Loucy (cell line): Measurements from ENCODE around the gene B4GALNT4.
"Not testable (repeated sequence)": the region's sequence is repeated elsewhere in the genome, so short reads cannot be mapped to it uniquely, and the experiment has no call there.

Source experiments
- H2AFZ ChIP-seq: fragments of 200-600 bp; sonication (generic); 2 replicates; pipeline ENCODE4 v1.6.0; 2016; ENCODE audit warnings: antibody characterized with exemption, mild to moderate bottlenecking, low read length, moderate library complexity
- H3F3A ChIP-seq: fragments of 200-600 bp; 2 replicates; pipeline ENCODE4 v1.6.0; 2016; ENCODE audit warnings: antibody characterized with exemption, low read depth, mild to moderate bottlenecking
- H3K27me3 ChIP-seq: fragments of 200-600 bp; sonication (generic); 2 replicates; pipeline ENCODE4 v1.6.1; 2014; ENCODE audit warnings: low read length, mild to moderate bottlenecking; ENCODE audit not compliant: insufficient read depth, poor library complexity, severe bottlenecking
- H3K36me3 ChIP-seq: fragments of 200-600 bp; sonication (generic); 2 replicates; pipeline ENCODE4 v1.6.1; 2016; ENCODE audit warnings: low read length; ENCODE audit not compliant: insufficient read depth
- H3K4me1 ChIP-seq: fragments of 200-600 bp; sonication (generic); 2 replicates; pipeline ENCODE4 v1.5.1; 2014; ENCODE audit warnings: low read length, mild to moderate bottlenecking; ENCODE audit not compliant: insufficient read depth, poor library complexity, severe bottlenecking
- H3K4me2 ChIP-seq: fragments of 200-600 bp; sonication (generic); 2 replicates; pipeline ENCODE4 v1.6.0; 2014; ENCODE audit warnings: antibody characterized with exemption, low read length, low read depth, mild to moderate bottlenecking; ENCODE audit not compliant: poor library complexity, severe bottlenecking
- H3K4me3 ChIP-seq: fragments of 200-600 bp; sonication (generic); 2 replicates; pipeline ENCODE4 v1.5.1; 2014; ENCODE audit warnings: low read length, mild to moderate bottlenecking, mixed read lengths; ENCODE audit not compliant: poor library complexity, severe bottlenecking
- H3K79me2 ChIP-seq: fragments of 200-600 bp; sonication (generic); 2 replicates; pipeline ENCODE4 v1.6.1; 2014; ENCODE audit warnings: low read length; ENCODE audit not compliant: insufficient read depth
- H3K9ac ChIP-seq: fragments of 200-600 bp; sonication (generic); 2 replicates; pipeline ENCODE4 v1.6.0; 2014; ENCODE audit warnings: mild to moderate bottlenecking, low read depth, low read length, moderate library complexity; ENCODE audit not compliant: poor library complexity, severe bottlenecking
- H3K9me2 ChIP-seq: fragments of 200-600 bp; sonication (generic); replicated peaks from 2 replicates; pipeline ENCODE4 v1.6.1; 2016; ENCODE audit warnings: low read depth, low read length, mixed read lengths
- H3K9me3 ChIP-seq: fragments of 200-600 bp; sonication (generic); 2 replicates; pipeline ENCODE4 v1.6.1; 2014; ENCODE audit warnings: mild to moderate bottlenecking, antibody characterized with exemption, low read length, low read depth; ENCODE audit not compliant: insufficient read depth
- H4K20me1 ChIP-seq: fragments of 200-600 bp; sonication (generic); 2 replicates; pipeline ENCODE4 v1.6.0; 2014; ENCODE audit warnings: antibody characterized with exemption, low read length, mild to moderate bottlenecking; ENCODE audit not compliant: insufficient read depth, poor library complexity, severe bottlenecking
- EZH2phosphoT487 ChIP-seq: fragments of 200-600 bp; IDR thresholded peaks from 2 replicates; pipeline ENCODE4 v1.6.1; 2018; ENCODE audit warnings: antibody characterized with exemption, mild to moderate bottlenecking, moderate library complexity, borderline replicate concordance
- TF ChIP-seq, protein P1 (sequence below): fragments of 200-600 bp; sonication (generic); conservative IDR thresholded peaks from 2 replicates; pipeline ENCODE4 v1.5.1; 2014; ENCODE audit warnings: mild to moderate bottlenecking, antibody characterized with exemption, low read length

B4GALNT4 gene

DNA sequence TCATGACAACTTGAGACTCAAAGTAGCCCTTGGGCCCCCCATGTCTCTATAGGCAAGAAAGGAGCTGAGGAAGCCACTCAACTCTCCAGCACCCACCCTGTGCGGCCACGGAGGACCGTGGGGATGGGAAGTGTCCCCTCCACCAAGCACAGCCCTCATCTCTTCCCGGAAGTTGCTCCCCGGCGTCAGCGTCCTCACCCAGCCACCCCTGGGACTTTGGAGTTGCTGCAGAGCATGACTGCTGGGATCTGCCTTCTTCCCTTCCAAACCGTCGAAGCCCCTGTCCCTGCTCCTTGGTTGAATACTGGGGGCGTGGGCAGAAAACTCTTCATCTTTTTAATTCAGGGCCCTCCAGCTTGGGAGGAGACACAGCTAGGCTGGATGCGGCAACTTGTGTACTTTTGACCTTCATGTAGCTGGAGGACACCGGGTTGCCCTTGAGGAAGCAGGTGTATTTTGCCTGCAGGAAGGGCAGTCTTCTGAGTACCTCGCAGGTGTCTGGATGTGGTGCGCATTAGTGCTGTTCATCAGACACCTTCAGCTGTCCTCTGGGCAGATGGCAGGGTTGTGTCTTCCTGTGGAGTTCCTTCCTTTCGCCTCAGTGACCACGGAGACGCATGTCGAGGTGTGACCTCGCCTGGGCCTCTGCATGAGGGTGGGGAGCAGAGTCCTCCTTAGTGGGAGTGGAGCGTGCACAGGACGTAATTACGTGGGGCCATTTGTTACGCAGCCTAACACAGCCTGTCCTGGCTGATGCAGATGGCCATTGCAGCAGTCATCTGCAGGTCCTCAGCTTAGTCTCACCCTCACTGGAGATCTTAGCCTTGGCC lies 36.4 kb upstream of the B4GALNT4 start:
- Histone ChIP-seq H3K9ac (peak overlapping the region; percentile 96), H3K9me2 (no peaks in the 10 kb centered on the region), H3K4me3 (peak overlapping the region; percentile 88), H3K4me2 (peak overlapping the region; percentile 82), H4K20me1 (no peaks in the 10 kb centered on the region), H3K36me3 (no peaks in the 10 kb centered on the region), H2AFZ (no peak overlapping the region), H3K9me3 (no peaks in the 10 kb centered on the region), H3K4me1 (peaks cover 76% of the 10 kb centered on the region), H3K27me3 (no peaks in the 10 kb centered on the region), H3K79me2 (peaks cover 53% of the 10 kb centered on the region), H3F3A (peaks cover 42% of the 10 kb centered on the region)
- no peak for TF ChIP-seq EZH2phosphoT487
- TF ChIP-seq, protein P1, sequence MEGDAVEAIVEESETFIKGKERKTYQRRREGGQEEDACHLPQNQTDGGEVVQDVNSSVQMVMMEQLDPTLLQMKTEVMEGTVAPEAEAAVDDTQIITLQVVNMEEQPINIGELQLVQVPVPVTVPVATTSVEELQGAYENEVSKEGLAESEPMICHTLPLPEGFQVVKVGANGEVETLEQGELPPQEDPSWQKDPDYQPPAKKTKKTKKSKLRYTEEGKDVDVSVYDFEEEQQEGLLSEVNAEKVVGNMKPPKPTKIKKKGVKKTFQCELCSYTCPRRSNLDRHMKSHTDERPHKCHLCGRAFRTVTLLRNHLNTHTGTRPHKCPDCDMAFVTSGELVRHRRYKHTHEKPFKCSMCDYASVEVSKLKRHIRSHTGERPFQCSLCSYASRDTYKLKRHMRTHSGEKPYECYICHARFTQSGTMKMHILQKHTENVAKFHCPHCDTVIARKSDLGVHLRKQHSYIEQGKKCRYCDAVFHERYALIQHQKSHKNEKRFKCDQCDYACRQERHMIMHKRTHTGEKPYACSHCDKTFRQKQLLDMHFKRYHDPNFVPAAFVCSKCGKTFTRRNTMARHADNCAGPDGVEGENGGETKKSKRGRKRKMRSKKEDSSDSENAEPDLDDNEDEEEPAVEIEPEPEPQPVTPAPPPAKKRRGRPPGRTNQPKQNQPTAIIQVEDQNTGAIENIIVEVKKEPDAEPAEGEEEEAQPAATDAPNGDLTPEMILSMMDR, result no peak

DNA sequence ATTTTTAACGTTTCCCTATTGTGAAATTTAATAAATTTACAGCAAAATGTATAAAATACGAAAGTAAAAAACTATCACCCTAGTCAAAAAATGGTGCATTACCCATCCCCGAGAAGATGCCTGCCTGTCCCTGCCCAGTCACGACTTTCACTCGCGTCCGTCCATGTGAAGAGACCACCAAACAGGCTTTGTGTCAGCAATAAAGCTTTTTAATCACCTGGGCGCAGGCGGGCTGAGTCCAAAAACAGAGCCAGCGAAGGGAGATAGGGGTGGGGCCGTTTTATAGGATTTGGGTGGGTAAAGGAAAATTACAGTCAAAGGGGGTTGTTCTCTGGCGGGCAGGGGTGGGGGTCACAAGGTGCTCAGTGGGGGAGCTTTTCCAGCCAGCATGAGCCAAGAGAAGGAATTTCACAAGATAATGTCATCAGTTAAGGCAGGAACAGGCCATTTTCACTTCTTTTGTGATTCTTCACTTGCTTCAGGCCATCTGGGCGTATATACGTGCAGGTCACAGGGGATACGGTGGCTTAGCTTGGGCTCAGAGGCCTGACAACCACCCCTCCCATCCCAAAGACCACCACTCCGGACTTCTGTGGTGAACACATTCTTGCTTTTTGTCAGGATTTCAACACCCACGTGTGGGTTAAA lies 35.6 kb upstream of the B4GALNT4 start:
- H3K9ac ChIP-seq, result peak overlapping the region; percentile 96
- H3K27me3 ChIP-seq, H3K36me3 ChIP-seq, H2AFZ ChIP-seq, H4K20me1 ChIP-seq, H3K9me3 ChIP-seq, H3K9me2 ChIP-seq: not testable (repeated sequence)
- peaks cover 34% of the 10 kb centered on the region for H3F3A ChIP-seq
- peak overlapping the region; percentile 82 for H3K4me2 ChIP-seq
- H3K4me3 ChIP-seq, result peak overlapping the region; percentile 88
- H3K4me1 ChIP-seq, result peaks cover 68% of the 10 kb centered on the region
- peaks cover 47% of the 10 kb centered on the region for H3K79me2 ChIP-seq

DNA sequence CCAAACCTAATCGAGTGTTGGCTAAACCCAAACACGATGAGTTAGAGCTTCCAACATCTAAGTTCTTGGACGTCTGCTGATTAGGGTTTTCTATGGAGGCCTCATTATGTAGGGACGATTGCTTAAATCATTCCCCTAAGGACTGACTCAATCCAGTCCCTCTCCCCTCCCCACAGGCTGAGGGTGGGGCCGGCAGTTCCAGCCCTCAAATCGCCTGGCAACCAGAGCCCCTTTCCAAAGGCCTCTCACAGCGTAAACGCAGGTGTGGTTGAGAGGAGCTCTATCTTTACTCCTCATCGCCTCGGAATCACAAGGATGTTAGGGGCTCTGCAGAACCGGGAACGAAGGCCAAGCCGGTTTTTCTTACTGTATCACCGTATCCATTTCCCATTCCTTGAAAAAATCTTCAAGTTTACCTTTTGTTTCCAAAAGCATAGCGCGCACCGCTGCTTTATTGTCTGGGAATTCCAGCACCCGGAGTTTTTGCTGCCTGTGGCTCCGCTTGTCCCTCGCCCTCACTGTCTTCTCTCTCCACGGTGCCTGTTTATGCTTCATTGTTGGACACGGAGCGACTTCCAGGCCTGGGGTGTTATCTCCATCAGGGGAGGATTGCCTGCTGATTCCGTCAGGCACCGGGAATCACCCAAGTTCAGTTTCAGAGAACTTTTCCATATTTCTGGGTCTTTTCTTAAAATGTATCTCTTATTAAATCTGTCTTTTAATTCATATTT lies 34.9 kb upstream of the B4GALNT4 start:
- Histone ChIP-seq H3K27me3 (no peaks in the 10 kb centered on the region), H4K20me1 (no peaks in the 10 kb centered on the region), H3K9me3 (no peaks in the 10 kb centered on the region), H2AFZ (no peak overlapping the region), H3K36me3 (no peaks in the 10 kb centered on the region), H3K4me3 (peak overlapping the region; percentile 21), H3K79me2 (peaks cover 47% of the 10 kb centered on the region), H3K9me2 (no peaks in the 10 kb centered on the region), H3F3A (peaks cover 31% of the 10 kb centered on the region), H3K4me2 (peak overlapping the region; percentile 82), H3K9ac (peak overlapping the region; percentile 96), H3K4me1 (peaks cover 66% of the 10 kb centered on the region)
- TF ChIP-seq EZH2phosphoT487, result no peak
- TF ChIP-seq, protein P1, result no peak
